H1 (cell line): ENCODE results near the gene JPH3. TPM values are rescaled to one million over a fixed set of nuclear protein-coding genes. Genes with fewer than 3 reads are reported as not detected.

ENCODE experiments used
- CTCF ChIA-PET: fragments of 300-600 bp; sonication (Branson Sonifier 250); formaldehyde crosslinking; loops from one replicate; lab custom pipeline; 2021; ENCODE audit not compliant: partially characterized antibody; lab: Charles Lee
- POLR2A ChIA-PET: fragments of 300-600 bp; sonication (Branson Sonifier 250); formaldehyde crosslinking; loops from one replicate; lab custom pipeline; 2021; ENCODE audit warnings: inconsistent platforms; ENCODE audit not compliant: partially characterized antibody; lab: Charles Lee
- DNase-seq, 2 experiments: peaks; one replicate each; pipeline versions ENCODE4 v3.0.0 to v3.0.0-alpha.2; 2010 to 2022; ENCODE audit warnings: low spot score in 2 of 2, low read depth in 1 of 2, mixed read lengths in 1 of 2
- FAIRE-seq: peaks from 2 replicates; lab custom pipeline; 2011; peaks lifted over from hg19 to GRCh38; lab: Jason Lieb, UNC
- H2AFZ ChIP-seq: 2 replicates; pipeline ENCODE4 v1.8.1; 2012; ENCODE audit warnings: low read length, inconsistent platforms
- H2AK5ac ChIP-seq: 2 replicates; pipeline ENCODE4 v1.6.1; 2013; ENCODE audit warnings: low read depth, low read length
- H2BK120ac ChIP-seq: replicated peaks from 2 replicates; pipeline ENCODE3; 2013; ENCODE audit warnings: low read depth, low read length, inconsistent platforms
- H2BK12ac ChIP-seq: 2 replicates; pipeline ENCODE4 v1.6.1; 2013; ENCODE audit warnings: low read depth, low read length
- H2BK15ac ChIP-seq: 2 replicates; pipeline ENCODE4 v1.6.1; 2013; ENCODE audit warnings: low read length
- H2BK20ac ChIP-seq: 2 replicates; pipeline ENCODE4 v1.6.1; 2013; ENCODE audit warnings: low read length
- H2BK5ac ChIP-seq: 2 replicates; pipeline ENCODE4 v1.6.1; 2013; ENCODE audit warnings: low read depth, low read length
- H3K14ac ChIP-seq: 2 replicates; pipeline ENCODE4 v1.6.1; 2013; ENCODE audit warnings: inconsistent platforms; ENCODE audit not compliant: insufficient read length
- H3K18ac ChIP-seq: 2 replicates; pipeline ENCODE4 v1.6.1; 2013; ENCODE audit warnings: low read length; ENCODE audit errors: extremely low read depth
- H3K23ac ChIP-seq: 2 replicates; pipeline ENCODE4 v1.6.1; 2013; ENCODE audit warnings: inconsistent platforms; ENCODE audit not compliant: insufficient read length
- H3K23me2 ChIP-seq: 2 replicates; pipeline ENCODE4 v1.6.1; 2013; ENCODE audit warnings: low read depth, low read length
- H3K27ac ChIP-seq: 2 replicates; pipeline ENCODE4 v1.6.1; 2011; ENCODE audit warnings: low read depth, low read length, inconsistent platforms
- H3K27me3 ChIP-seq, 4 experiments: replicated peaks in 1 of 4; 1 replicate in 1 of 4; 2 replicates in 3 of 4; pipeline versions ENCODE4 v1.6.1 to v1.8.1; 2011 to 2013; ENCODE audit warnings: low read length in 3 of 4, mild to moderate bottlenecking in 3 of 4, inconsistent platforms in 2 of 4, mixed read lengths in 2 of 4, moderate library complexity in 1 of 4; ENCODE audit not compliant: control insufficient read depth in 3 of 4, insufficient read depth in 3 of 4; ENCODE audit errors: extremely low read depth in 1 of 4
- H3K36me3 ChIP-seq, 4 experiments: 2 replicates each; pipeline versions ENCODE4 v1.6.1 to v1.8.1; 2011 to 2013; ENCODE audit warnings: mild to moderate bottlenecking in 4 of 4, low read length in 3 of 4, moderate library complexity in 2 of 4, control low read depth in 1 of 4, inconsistent platforms in 1 of 4; ENCODE audit not compliant: insufficient read depth in 4 of 4, control insufficient read depth in 2 of 4
- H3K4ac ChIP-seq: replicated peaks from 2 replicates; pipeline ENCODE3; 2013; ENCODE audit warnings: low read length, low read depth, mixed read lengths, inconsistent platforms; ENCODE audit not compliant: insufficient read length
- H3K4me1 ChIP-seq, 4 experiments: replicated peaks in 1 of 4; 1 replicate in 1 of 4; 2 replicates in 3 of 4; pipeline versions ENCODE4 v1.6.1 to v1.8.1; 2011 to 2013; ENCODE audit warnings: low read length in 3 of 4, inconsistent platforms in 2 of 4, mixed read lengths in 1 of 4; ENCODE audit not compliant: insufficient read depth in 4 of 4, control insufficient read depth in 3 of 4
- H3K4me2 ChIP-seq, 2 experiments: 2 replicates each; pipeline versions ENCODE4 v1.6.1 to v1.8.1; 2011 to 2013; ENCODE audit warnings: low read depth in 2 of 2, low read length in 2 of 2, control low read depth in 1 of 2, inconsistent platforms in 1 of 2, mild to moderate bottlenecking in 1 of 2; ENCODE audit not compliant: insufficient read depth in 1 of 2
- H3K4me3 ChIP-seq, 4 experiments: fragments of 200-600, 300-600 bp in 1 of 4; sonication (generic), shearing (Covaris generic), sonication (Bioruptor Twin) in 1 of 4; 2 replicates each; pipeline versions ENCODE4 v1.5.1 to v1.8.1; 2011 to 2016; ENCODE audit warnings: low read length in 4 of 4, low read depth in 3 of 4, control low read depth in 2 of 4, inconsistent platforms in 2 of 4, mild to moderate bottlenecking in 2 of 4, mixed read lengths in 1 of 4, moderate library complexity in 1 of 4; ENCODE audit not compliant: insufficient read depth in 2 of 4; ENCODE audit errors: extremely low read depth in 1 of 4
- H3K56ac ChIP-seq: replicated peaks from 2 replicates; pipeline ENCODE3; 2013; ENCODE audit warnings: low read depth, mild to moderate bottlenecking, mixed read lengths, low read length, inconsistent platforms; ENCODE audit not compliant: insufficient read length
- H3K79me1 ChIP-seq: 2 replicates; pipeline ENCODE4 v1.6.1; 2013; ENCODE audit warnings: low read depth, low read length, control low read depth
- H3K79me2 ChIP-seq, 2 experiments: 2 replicates each; pipeline versions ENCODE4 v1.6.1 to v1.8.1; 2012 to 2013; ENCODE audit warnings: low read length in 2 of 2, mild to moderate bottlenecking in 2 of 2, inconsistent platforms in 1 of 2; ENCODE audit not compliant: insufficient read depth in 2 of 2, control insufficient read depth in 1 of 2
- H3K9ac ChIP-seq, 4 experiments: replicated peaks in 1 of 4; 1 replicate in 1 of 4; 2 replicates in 3 of 4; pipeline versions ENCODE4 v1.6.1 to v1.8.1; 2011 to 2013; ENCODE audit warnings: low read depth in 3 of 4, low read length in 3 of 4, control low read depth in 2 of 4, mild to moderate bottlenecking in 2 of 4, moderate library complexity in 2 of 4, inconsistent platforms in 1 of 4; ENCODE audit errors: extremely low read depth in 1 of 4
- H3K9me3 ChIP-seq, 2 experiments: 2 replicates each; pipeline versions ENCODE4 v1.6.1 to v1.8.1; 2012 to 2013; ENCODE audit warnings: mild to moderate bottlenecking in 2 of 2, moderate library complexity in 2 of 2, control low read depth in 1 of 2, inconsistent platforms in 1 of 2, low read depth in 1 of 2, low read length in 1 of 2, mixed read lengths in 1 of 2; ENCODE audit not compliant: insufficient read depth in 2 of 2
- H4K20me1 ChIP-seq, 2 experiments: replicated peaks in 1 of 2; 2 replicates each; pipeline versions ENCODE3 to v1.8.1; 2011 to 2013; ENCODE audit warnings: inconsistent platforms in 2 of 2, low read length in 2 of 2, mild to moderate bottlenecking in 1 of 2; ENCODE audit not compliant: insufficient read depth in 2 of 2, control insufficient read depth in 1 of 2
- H4K5ac ChIP-seq: 2 replicates; pipeline ENCODE4 v1.6.1; 2013; ENCODE audit warnings: low read length, low read depth, mixed read lengths, inconsistent platforms; ENCODE audit not compliant: insufficient read length
- H4K8ac ChIP-seq: 2 replicates; pipeline ENCODE4 v1.8.0; 2013; ENCODE audit warnings: mild to moderate bottlenecking, moderate library complexity, low read length, inconsistent platforms; ENCODE audit not compliant: insufficient read depth; ENCODE audit errors: extremely low read depth
- H4K91ac ChIP-seq: replicated peaks from 2 replicates; pipeline ENCODE3; 2013; ENCODE audit warnings: low read length, mixed read lengths, inconsistent platforms; ENCODE audit not compliant: insufficient read length
- BCL11A ChIP-seq, 2 experiments: IDR thresholded peaks; one replicate each; pipeline ENCODE4 v1.6.1; 2011; ENCODE audit warnings: low read depth in 2 of 2, low read length in 2 of 2, mild to moderate bottlenecking in 2 of 2
- CBX5 ChIP-seq: fragments of 300-800, 300-1000 bp; sonication (generic); IDR thresholded peaks from 2 replicates; pipeline ENCODE4 v1.7.1; 2016; ENCODE audit warnings: antibody characterized with exemption, low read length, low read depth
- CEBPB ChIP-seq: IDR thresholded peaks from 2 replicates; pipeline ENCODE4 v1.6.1; 2012; ENCODE audit warnings: low read depth, low read length
- CREB1 ChIP-seq: IDR thresholded peaks from 2 replicates; pipeline ENCODE4 v1.6.1; 2012; ENCODE audit warnings: inconsistent platforms
- GABPA ChIP-seq: IDR thresholded peaks from 2 replicates; pipeline ENCODE4 v1.6.1; 2011; ENCODE audit warnings: mild to moderate bottlenecking, low read length, moderate library complexity, borderline replicate concordance; ENCODE audit not compliant: insufficient read depth
- JUND ChIP-seq: IDR thresholded peaks from 2 replicates; pipeline ENCODE4 v1.6.1; 2011; ENCODE audit warnings: mild to moderate bottlenecking, improper control_type of control experiment, low read length
- NRF1 ChIP-seq: IDR thresholded peaks from 2 replicates; pipeline ENCODE4 v1.6.1; 2011; ENCODE audit warnings: mild to moderate bottlenecking, low read depth, low read length, improper control_type of control experiment
- PHF8 ChIP-seq: fragments of 200-600 bp; sonication (generic); conservative IDR thresholded peaks from 2 replicates; pipeline ENCODE4 v1.7.1; 2012; ENCODE audit warnings: low read depth, mild to moderate bottlenecking, inconsistent platforms, low read length, moderate library complexity
- POLR2AphosphoS5 ChIP-seq: IDR thresholded peaks from 2 replicates; pipeline ENCODE4 v1.6.1; 2011; ENCODE audit warnings: low read depth, low read length
- RAD21 ChIP-seq, 2 experiments: IDR thresholded peaks in 1 of 2; conservative IDR thresholded peaks in 1 of 2; 2 replicates each; pipeline ENCODE4 v1.6.1; 2011; ENCODE audit warnings: low read depth in 2 of 2, low read length in 2 of 2, improper control_type of control experiment in 1 of 2, inconsistent platforms in 1 of 2, mild to moderate bottlenecking in 1 of 2, moderate library complexity in 1 of 2
- SRF ChIP-seq: IDR thresholded peaks from 2 replicates; pipeline ENCODE4 v1.6.1; 2011; ENCODE audit warnings: mild to moderate bottlenecking, low read depth, low read length, moderate library complexity
- TAF7 ChIP-seq: optimal IDR thresholded peaks from 2 replicates; pipeline ENCODE3; 2011; ENCODE audit warnings: low read depth, mild to moderate bottlenecking, inconsistent platforms, low read length, moderate library complexity, borderline replicate concordance
- TCF12 ChIP-seq: IDR thresholded peaks from 2 replicates; pipeline ENCODE4 v1.6.1; 2011; ENCODE audit warnings: low read depth, mild to moderate bottlenecking, low read length
- TEAD4 ChIP-seq: IDR thresholded peaks from 2 replicates; pipeline ENCODE4 v1.6.1; 2012; ENCODE audit warnings: low read depth, low read length, inconsistent platforms, mixed read lengths
- ZNF274 ChIP-seq: IDR thresholded peaks from 2 replicates; pipeline ENCODE4 v1.7.0; 2012; ENCODE audit warnings: low read length, borderline replicate concordance; ENCODE audit errors: extremely low read depth
- WGBS, 2 experiments: shearing (Covaris generic) in 1 of 2; methylation state at CpG; one replicate each; pipeline versions ENCODE4 v1.1.6 to v1.1.7; 2013 to 2015; ENCODE audit warnings: low lambda C conversion rate in 2 of 2, mixed read lengths in 2 of 2, inconsistent platforms in 1 of 2, low coverage in 1 of 2, missing lambda C conversion rate in 1 of 2; ENCODE audit not compliant: insufficient replicate concordance in 2 of 2, insufficient coverage in 1 of 2, insufficient read length in 1 of 2; ENCODE audit errors: extremely low coverage in 1 of 2, missing lambda C conversion rate in 1 of 2; 5-methylcytosine and 5-hydroxymethylcytosine counted together
- polyA plus RNA-seq, 7 experiments: library from polyadenylated mRNA; depleted of rRNA in 3 of 7; stranded (reverse) in 5 of 7; unstranded in 2 of 7; fragments of >200 nt in 5 of 7; fragments of 200-250 nt in 2 of 7; gene quantifications; 1 replicate in 5 of 7; 2 replicates in 1 of 7; 4 replicates in 1 of 7; pipeline versions ENCODE4 v1.2.1 to v1.2.3, GENCODE V29; 2011 to 2013; ENCODE audit warnings: missing spikeins in 2 of 7, mixed read lengths in 2 of 7
- total RNA-seq: library from RNA; stranded (reverse); fragmentation: NEBNext Ultra II Directional; extraction: Animal tissue kit (Norgen Biotek cat#: 25700); gene quantifications from 2 replicates; pipeline ENCODE4 v1.2.1, GENCODE V29; 2021

Gene JPH3
- total and polyA plus RNA-seq, 2 of the 8 experiments (the other 6 are each of a cell fraction or from before 2014, with no cell fraction given) = 10.3 to 28.3 TPM

- Histone ChIP-seq H4K5ac (no peak overlapping the region), H2BK12ac (no peak overlapping the region), H4K8ac (no peak overlapping the region), H3K18ac (no peak overlapping the region), H3K27ac (no peak overlapping the region), H3K9ac (no peak overlapping the region; a peak in 1 of 7 replicates), H2BK15ac (no peak overlapping the region), H3K79me1 (0 out of 2 replicates have a peak, but pooled peaks cover 5% of the 10 kb centered on the region), H3K4me2 (no peak overlapping the region), H3K79me2 (no peaks in the 10 kb centered on the region), H3K14ac (no peak overlapping the region), H3K4me1 (no peaks in the 10 kb centered on the region), H3K36me3 (peaks cover 2 to 25% (median 12%) of the 10 kb centered on the region in 4 experiments; a peak in 5 of 8 replicates), H2BK5ac (no peak overlapping the region), H3K4me3 (no peak overlapping the region), H4K20me1 (peaks cover 2 to 5% of the 10 kb centered on the region in 2 experiments), H3K23me2 (no peaks in the 10 kb centered on the region), H2AK5ac (no peak overlapping the region), H2AFZ (no peak overlapping the region), H4K91ac (no peak overlapping the region), H3K23ac (no peak overlapping the region), H3K9me3 (peaks cover 0 to 4% of the 10 kb centered on the region in 2 experiments; a peak in 1 of 4 replicates), H3K27me3 (no peaks in the 10 kb centered on the region), H3K56ac (no peak overlapping the region), H2BK120ac (no peak overlapping the region), H3K4ac (no peak overlapping the region), H2BK20ac (no peak overlapping the region)
- DNase-seq (no peak), FAIRE-seq (no peak)
- ChIA-PET POLR2A (interaction anchor here (0.6 to 3.7 kb wide), 3 partner anchors 9 to 16 kb away, joined by 3 to 11 read pairs (median 6); no protein-coding TSS in a partner anchor), CTCF (interaction anchor here (0.5 to 1.2 kb wide), 5 partner anchors 12 to 191 kb away, joined by 3 read pairs; no protein-coding TSS in a partner anchor)
- WGBS, 2 experiments = 95% methylated on average over 16 of the region's 16 CpGs; no CpG with 5 or more reads in 1 of the 2 experiments
- no peak for TF ChIP-seq CREB1
- no peak for TF ChIP-seq BCL11A (IDR thresholded peaks at IDR 0.05; ENCODE audit: low read depth in 2 of 2, low read length in 2 of 2)
- no peak for TF ChIP-seq CBX5
- TF ChIP-seq POLR2AphosphoS5 = no peak
- TF ChIP-seq ZNF274 = no peak
- TF ChIP-seq CEBPB = no peak
- no peak for TF ChIP-seq JUND
- no peak for TF ChIP-seq NRF1
- TF ChIP-seq TAF7 = no peak
- no peak for TF ChIP-seq TCF12
- TF ChIP-seq SRF = no peak
- no peak for TF ChIP-seq RAD21 (IDR thresholded peaks at IDR 0.05 in 1 of 2, conservative IDR thresholded peaks at IDR 0.05 in 1 of 2; ENCODE audit: low read depth in 2 of 2, low read length in 2 of 2)
- no peak for TF ChIP-seq TEAD4
- no peak for TF ChIP-seq PHF8
- TF ChIP-seq GABPA = no peak
Measured at GRCh38 chr16:87715231-87715630, 112.9 kb downstream of the JPH3 start.
